GM12875 (cell line): ENCODE data around the gene HYCC1.

Experiments used
- H3K4me3 ChIP-seq: one replicate; pipeline ENCODE4 v1.5.1; 2011; ENCODE audit warnings: low read depth, low read length, control low read depth
- CTCF ChIP-seq: IDR thresholded peaks from 2 replicates; pipeline ENCODE4 v1.5.1; 2011; ENCODE audit warnings: low read depth, mild to moderate bottlenecking, control low read depth, inconsistent platforms, low read length, moderate library complexity, borderline replicate concordance; ENCODE audit not compliant: insufficient read depth

HYCC1 gene

GRCh38 chr7:23022258-23022769 is 8.4 kb upstream of the HYCC1 start:
- no peak for TF ChIP-seq CTCF

GRCh38 chr7:23021596-23021995 is 7.7 kb upstream of the HYCC1 start:
- H3K4me3 ChIP-seq: no peak overlapping the region
- no peak for TF ChIP-seq CTCF

More at GRCh38 chr7:23022258-23022769, 8.4 kb upstream of the HYCC1 start:
- no peak overlapping the region for H3K4me3 ChIP-seq

GRCh38 chr7:23020742-23021401 is 6.9 kb upstream of the HYCC1 start:
- H3K4me3 ChIP-seq: no peak overlapping the region
- TF ChIP-seq CTCF: no peak

GRCh38 chr7:23018750-23019149 is 4.8 kb upstream of the HYCC1 start:
- no peak overlapping the region for H3K4me3 ChIP-seq
- TF ChIP-seq CTCF: no peak

- H3K4me3 ChIP-seq: no peak overlapping the region
- no peak for TF ChIP-seq CTCF
Observed at GRCh38 chr7:23017309-23017708, 3.4 kb upstream of the HYCC1 start.

GRCh38 chr7:23016345-23017253 is 2.7 kb upstream of the HYCC1 start:
- no peak for TF ChIP-seq CTCF
- H3K4me3 ChIP-seq: no peak overlapping the region
